Endothelial cell of umbilical vein (primary cell): ENCODE data around the gene SKAP1.

ENCODE experiments used
- JUN ChIP-seq: IDR thresholded peaks from 2 replicates; pipeline ENCODE4 v1.6.1; 2011; ENCODE audit warnings: borderline replicate concordance, low read depth; ENCODE audit not compliant: insufficient read length, insufficient read depth
- POLR2A ChIP-seq: IDR thresholded peaks from 2 replicates; pipeline ENCODE4 v1.6.1; 2012; ENCODE audit warnings: low read depth, mild to moderate bottlenecking, control low read depth, low read length
- TF ChIP-seq, protein P1 (sequence below), 2 donors: IDR thresholded peaks; 1 replicate in 1 of 2; 2 replicates in 1 of 2; pipeline ENCODE4 v1.5.1; 2011; ENCODE audit warnings: low read length in 2 of 2, mild to moderate bottlenecking in 2 of 2, moderate library complexity in 2 of 2, control low read depth in 1 of 2, inconsistent platforms in 1 of 2, low read depth in 1 of 2; ENCODE audit not compliant: insufficient read depth in 1 of 2; ENCODE audit errors: extremely low read depth in 1 of 2

DNA sequence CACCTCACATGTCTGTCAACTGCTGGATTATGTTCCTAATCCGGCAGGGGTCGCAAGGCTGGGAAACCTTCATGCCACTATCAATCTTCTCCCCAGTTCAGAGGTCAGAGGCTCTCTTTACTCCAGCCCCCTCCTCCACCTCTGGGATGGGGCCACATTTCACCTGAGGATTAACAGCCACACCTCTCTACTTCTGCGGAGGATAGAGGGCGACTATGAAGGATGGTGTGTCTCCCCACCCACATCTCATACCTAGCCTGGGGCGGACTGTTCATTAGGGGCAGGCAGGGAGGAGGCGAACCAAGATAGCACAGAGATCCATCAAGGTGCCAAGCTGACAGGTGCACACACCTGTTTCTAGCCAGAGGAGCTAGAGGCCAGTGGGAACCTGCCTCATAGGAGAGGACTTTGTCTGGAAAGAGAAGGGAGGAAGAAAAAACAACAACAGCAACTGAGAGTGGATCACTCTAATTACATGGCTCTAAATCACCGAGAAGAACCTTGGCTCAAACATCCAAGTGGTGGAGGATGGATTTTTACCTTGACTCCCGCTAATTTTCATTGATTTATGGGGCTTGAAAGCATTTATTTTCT lies 41.9 kb upstream of the SKAP1 start:
- TF ChIP-seq, protein P1, sequence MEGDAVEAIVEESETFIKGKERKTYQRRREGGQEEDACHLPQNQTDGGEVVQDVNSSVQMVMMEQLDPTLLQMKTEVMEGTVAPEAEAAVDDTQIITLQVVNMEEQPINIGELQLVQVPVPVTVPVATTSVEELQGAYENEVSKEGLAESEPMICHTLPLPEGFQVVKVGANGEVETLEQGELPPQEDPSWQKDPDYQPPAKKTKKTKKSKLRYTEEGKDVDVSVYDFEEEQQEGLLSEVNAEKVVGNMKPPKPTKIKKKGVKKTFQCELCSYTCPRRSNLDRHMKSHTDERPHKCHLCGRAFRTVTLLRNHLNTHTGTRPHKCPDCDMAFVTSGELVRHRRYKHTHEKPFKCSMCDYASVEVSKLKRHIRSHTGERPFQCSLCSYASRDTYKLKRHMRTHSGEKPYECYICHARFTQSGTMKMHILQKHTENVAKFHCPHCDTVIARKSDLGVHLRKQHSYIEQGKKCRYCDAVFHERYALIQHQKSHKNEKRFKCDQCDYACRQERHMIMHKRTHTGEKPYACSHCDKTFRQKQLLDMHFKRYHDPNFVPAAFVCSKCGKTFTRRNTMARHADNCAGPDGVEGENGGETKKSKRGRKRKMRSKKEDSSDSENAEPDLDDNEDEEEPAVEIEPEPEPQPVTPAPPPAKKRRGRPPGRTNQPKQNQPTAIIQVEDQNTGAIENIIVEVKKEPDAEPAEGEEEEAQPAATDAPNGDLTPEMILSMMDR (IDR thresholded peaks at IDR 0.05; ENCODE audit: extremely low read depth in 1 of 2, insufficient read depth in 1 of 2, low read depth in 1 of 2, low read length in 2 of 2) = no peak
- TF ChIP-seq POLR2A (no peak), JUN (no peak)
